ENCODE results near the gene EXOC6.

DNA sequence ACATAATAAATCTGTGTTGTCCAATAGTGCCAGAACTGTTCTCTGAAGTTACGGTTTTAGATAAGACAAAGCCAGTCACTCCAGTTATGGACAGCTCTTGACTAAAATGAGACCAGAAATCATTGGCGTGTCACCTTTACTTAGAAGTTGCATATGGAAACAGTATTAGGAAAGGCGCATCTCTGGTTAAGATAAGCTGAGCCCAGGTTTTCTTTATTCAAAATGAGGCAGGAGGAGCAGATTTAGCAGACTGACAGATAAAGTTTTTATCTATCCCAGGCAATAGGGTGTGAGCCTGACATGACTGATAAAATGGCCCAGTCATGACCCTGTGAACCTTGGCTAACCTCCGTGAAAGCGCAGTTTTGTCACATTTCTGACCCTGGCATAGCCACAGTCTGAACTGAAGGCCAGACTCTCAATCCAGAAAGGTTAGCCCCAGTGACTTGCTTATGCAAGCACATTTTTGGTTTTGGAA is 229.6 kb downstream of the EXOC6 start:
- TF ChIP-seq, protein P1, sequence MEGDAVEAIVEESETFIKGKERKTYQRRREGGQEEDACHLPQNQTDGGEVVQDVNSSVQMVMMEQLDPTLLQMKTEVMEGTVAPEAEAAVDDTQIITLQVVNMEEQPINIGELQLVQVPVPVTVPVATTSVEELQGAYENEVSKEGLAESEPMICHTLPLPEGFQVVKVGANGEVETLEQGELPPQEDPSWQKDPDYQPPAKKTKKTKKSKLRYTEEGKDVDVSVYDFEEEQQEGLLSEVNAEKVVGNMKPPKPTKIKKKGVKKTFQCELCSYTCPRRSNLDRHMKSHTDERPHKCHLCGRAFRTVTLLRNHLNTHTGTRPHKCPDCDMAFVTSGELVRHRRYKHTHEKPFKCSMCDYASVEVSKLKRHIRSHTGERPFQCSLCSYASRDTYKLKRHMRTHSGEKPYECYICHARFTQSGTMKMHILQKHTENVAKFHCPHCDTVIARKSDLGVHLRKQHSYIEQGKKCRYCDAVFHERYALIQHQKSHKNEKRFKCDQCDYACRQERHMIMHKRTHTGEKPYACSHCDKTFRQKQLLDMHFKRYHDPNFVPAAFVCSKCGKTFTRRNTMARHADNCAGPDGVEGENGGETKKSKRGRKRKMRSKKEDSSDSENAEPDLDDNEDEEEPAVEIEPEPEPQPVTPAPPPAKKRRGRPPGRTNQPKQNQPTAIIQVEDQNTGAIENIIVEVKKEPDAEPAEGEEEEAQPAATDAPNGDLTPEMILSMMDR (IDR thresholded peaks at IDR 0.05): no peak
- no peak for TF ChIP-seq POLR2A (IDR thresholded peaks at IDR 0.05)
